ENCODE measurements around the gene EIF4E3.

Gene EIF4E3

GRCh38 chr3:71681224-71681668 lies 44.0 kb downstream of the EIF4E3 start:
- TF ChIP-seq PATZ1 (CRISPR knock-in tag; IDR thresholded peaks at IDR 0.05; ENCODE audit: borderline replicate concordance) = no peak
- no peak for ATAC-seq

GRCh38 chr3:71680603-71681002 lies 44.6 kb downstream of the EIF4E3 start:
- TF ChIP-seq BACH2 (CRISPR knock-in tag; IDR thresholded peaks at IDR 0.05; ENCODE audit: borderline replicate concordance) = no peak
- no peak for TF ChIP-seq ARNTL (CRISPR knock-in tag; IDR thresholded peaks at IDR 0.05; ENCODE audit: borderline replicate concordance, low read depth)
- no peak for TF ChIP-seq ZNF70 (CRISPR knock-in tag; IDR thresholded peaks at IDR 0.05)
- no peak for TF ChIP-seq ZFP30 (CRISPR knock-in tag; IDR thresholded peaks at IDR 0.05)
- TF ChIP-seq POU6F1 (CRISPR knock-in tag; IDR thresholded peaks at IDR 0.05; ENCODE audit: borderline replicate concordance, low read depth) = no peak
- no peak for TF ChIP-seq ZNF8 (CRISPR knock-in tag; IDR thresholded peaks at IDR 0.05)
- TF ChIP-seq TSHZ2 (CRISPR knock-in tag; IDR thresholded peaks at IDR 0.05) = no peak
- no peak for TF ChIP-seq PPARA (CRISPR knock-in tag; IDR thresholded peaks at IDR 0.05; ENCODE audit: borderline replicate concordance)
- ATAC-seq = no peak

GRCh38 chr3:71676931-71677330 lies 48.3 kb downstream of the EIF4E3 start:
- TF ChIP-seq TSHZ2 (CRISPR knock-in tag; IDR thresholded peaks at IDR 0.05) = no peak
- no peak for TF ChIP-seq RARB (CRISPR knock-in tag; IDR thresholded peaks at IDR 0.05)
- TF ChIP-seq ISL1 (CRISPR knock-in tag; IDR thresholded peaks at IDR 0.05) = no peak
- TF ChIP-seq ESRRG (CRISPR knock-in tag; IDR thresholded peaks at IDR 0.05) = no peak
- no peak for TF ChIP-seq ZNF70 (CRISPR knock-in tag; IDR thresholded peaks at IDR 0.05)
- no peak for TF ChIP-seq ARNTL (CRISPR knock-in tag; IDR thresholded peaks at IDR 0.05; ENCODE audit: borderline replicate concordance, low read depth)
- TF ChIP-seq PPARA (CRISPR knock-in tag; IDR thresholded peaks at IDR 0.05; ENCODE audit: borderline replicate concordance) = no peak
- no peak for TF ChIP-seq ZC3H10 (CRISPR knock-in tag; IDR thresholded peaks at IDR 0.05)
- TF ChIP-seq POU6F1 (CRISPR knock-in tag; IDR thresholded peaks at IDR 0.05; ENCODE audit: borderline replicate concordance, low read depth) = no peak
- TF ChIP-seq PATZ1 (CRISPR knock-in tag; IDR thresholded peaks at IDR 0.05; ENCODE audit: borderline replicate concordance) = no peak
- TF ChIP-seq ZNF8 (CRISPR knock-in tag; IDR thresholded peaks at IDR 0.05) = no peak
- TF ChIP-seq CSRNP3 (CRISPR knock-in tag; IDR thresholded peaks at IDR 0.05) = no peak
- TF ChIP-seq GLIS3 (CRISPR knock-in tag; IDR thresholded peaks at IDR 0.05) = no peak
- TF ChIP-seq CSDC2 (CRISPR knock-in tag; IDR thresholded peaks at IDR 0.05) = no peak
- no peak for TF ChIP-seq ZFP3 (CRISPR knock-in tag; IDR thresholded peaks at IDR 0.05)
- TF ChIP-seq SNAI2 (CRISPR knock-in tag; IDR thresholded peaks at IDR 0.05) = no peak
- TF ChIP-seq ZFP30 (CRISPR knock-in tag; IDR thresholded peaks at IDR 0.05) = no peak
- TF ChIP-seq TOX (CRISPR knock-in tag; IDR thresholded peaks at IDR 0.05; ENCODE audit: borderline replicate concordance) = no peak
- TF ChIP-seq BACH2 (CRISPR knock-in tag; IDR thresholded peaks at IDR 0.05; ENCODE audit: borderline replicate concordance) = no peak
- ATAC-seq = no peak
